NCI-H524 (cell line): Measurements from ENCODE around the gene OR52B6.
"Not testable (repeated sequence)": the region's sequence is repeated elsewhere in the genome, so short reads cannot be mapped to it uniquely, and the experiment has no call there.

Source experiments
- DNase-seq, 2 experiments: peaks; one replicate each; lab custom pipeline; 2025; lab: John Stamatoyannopoulos, UW

The OR52B6 gene

GRCh38 chr11:5580577-5580976 is at the start of gene OR52B6:
TSS of gene OR52B6 (plus strand) at chr11:5580877. CDS start at chr11:5580877, 0 bp downstream.
- no peak for DNase-seq

GRCh38 chr11:5531053-5531831 is 49.4 kb upstream of the OR52B6 start:
- DNase-seq: no peak

GRCh38 chr11:5534046-5534445 is 46.6 kb upstream of the OR52B6 start:
- no peak for DNase-seq

GRCh38 chr11:5536482-5536881 is 44.2 kb upstream of the OR52B6 start:
- no peak for DNase-seq

GRCh38 chr11:5541427-5541826 is 39.2 kb upstream of the OR52B6 start:
- DNase-seq: no peak

- DNase-seq: no peak
Observed at GRCh38 chr11:5546457-5546856, 34.2 kb upstream of the OR52B6 start.

GRCh38 chr11:5547982-5548381 is 32.7 kb upstream of the OR52B6 start:
- no peak for DNase-seq

- no peak for DNase-seq
Observed at GRCh38 chr11:5548440-5548839, 32.2 kb upstream of the OR52B6 start, which contains the start of gene OR52H1. TSS of gene OR52H1 (minus strand) at chr11:5548540. CDS start at chr11:5545505, 3,035 bp downstream.

GRCh38 chr11:5550440-5551095 is 30.1 kb upstream of the OR52B6 start:
- no peak for DNase-seq

GRCh38 chr11:5553343-5553742 is 27.3 kb upstream of the OR52B6 start:
- no peak for DNase-seq

- no peak for DNase-seq
Observed at GRCh38 chr11:5556596-5557188, 24.0 kb upstream of the OR52B6 start.

- no peak for DNase-seq
Observed at GRCh38 chr11:5557751-5558150, 22.9 kb upstream of the OR52B6 start.

GRCh38 chr11:5564259-5565019 is 16.2 kb upstream of the OR52B6 start:
- no peak for DNase-seq

- no peak for DNase-seq
Observed at GRCh38 chr11:5574654-5575053, 6.0 kb upstream of the OR52B6 start.

- DNase-seq: no peak
Observed at GRCh38 chr11:5575152-5575551, 5.5 kb upstream of the OR52B6 start.

GRCh38 chr11:5577101-5577500 is 3.6 kb upstream of the OR52B6 start:
- DNase-seq: no peak

- no peak for DNase-seq
Observed at GRCh38 chr11:5581014-5581413, 337 bp downstream of the OR52B6 start.

- DNase-seq: not testable (repeated sequence)
Observed at GRCh38 chr11:5584458-5584857, 3.8 kb downstream of the OR52B6 start.

GRCh38 chr11:5589906-5590305 is 9.2 kb downstream of the OR52B6 start:
- not testable (repeated sequence) for DNase-seq

GRCh38 chr11:5591613-5592012 is 10.9 kb downstream of the OR52B6 start:
- DNase-seq: no peak

GRCh38 chr11:5592615-5593014 is 11.9 kb downstream of the OR52B6 start:
- DNase-seq: no peak

GRCh38 chr11:5593146-5593545 is 12.5 kb downstream of the OR52B6 start:
- no peak for DNase-seq
